ENCODE measurements around the gene ATRAID.
A peak's percentile ranks its signal among the peaks of the same experiment; 100 is the strongest.

Gene ATRAID

GRCh38 chr2:27206346-27206745 is 5.5 kb upstream of the ATRAID start:
- H3K36me3 ChIP-seq (replicated peaks): peaks cover 53% of the 10 kb centered on the region
- in situ Hi-C loops (cut with HindIII; ENCODE audit: low pct_ligation_motif_present, low sequenced_read_pairs): no loop called here

DNA sequence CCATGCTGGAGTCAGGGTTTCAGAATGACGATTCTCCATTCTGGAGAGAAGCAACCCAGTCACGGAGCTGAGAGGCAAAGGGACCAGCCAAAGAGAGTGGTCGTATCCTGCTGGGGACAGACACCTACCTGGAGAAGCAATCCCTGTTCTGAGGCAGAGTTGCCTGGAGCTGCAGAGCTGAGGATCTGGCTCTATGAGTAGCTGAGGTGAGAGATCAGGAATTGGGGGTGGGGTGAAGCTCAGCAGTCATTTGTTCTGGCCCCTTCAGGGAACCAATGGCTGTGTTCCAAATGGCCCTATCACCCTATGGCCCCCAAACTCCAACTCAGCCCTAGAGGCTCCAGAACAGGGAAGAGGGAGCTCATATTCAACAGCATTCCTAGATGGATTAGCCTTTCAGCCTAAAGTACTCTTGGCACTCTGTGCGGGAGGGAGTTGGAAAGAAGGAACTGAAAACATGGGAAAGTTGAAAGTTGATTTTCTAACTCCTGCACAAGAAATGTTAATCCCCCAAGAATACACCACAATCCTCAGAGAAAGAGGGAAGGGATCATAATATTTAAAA is 3.3 kb upstream of the ATRAID start:
- no peak for TF ChIP-seq CTCF (IDR thresholded peaks at IDR 0.05; ENCODE audit: low read depth, low read length, missing control alignments)
- Histone ChIP-seq H3K27ac (no peak overlapping the region), H3K36me3 (replicated peaks) (peaks cover 36% of the 10 kb centered on the region), H3K27me3 (replicated peaks) (no peaks in the 10 kb centered on the region), H3K4me3 (ENCODE audit: low read depth, low read length) (no peak overlapping the region)
- DNase-seq: no peak
- in situ Hi-C loops (cut with HindIII; ENCODE audit: low pct_ligation_motif_present, low sequenced_read_pairs): no loop called here

More at GRCh38 chr2:27206346-27206745, 5.5 kb upstream of the ATRAID start:
- no peak for DNase-seq
- H3K27me3 ChIP-seq (replicated peaks): no peaks in the 10 kb centered on the region
- H3K27ac ChIP-seq: no peak overlapping the region
- H3K4me3 ChIP-seq (ENCODE audit: low read depth, low read length): no peak overlapping the region
- TF ChIP-seq CTCF (IDR thresholded peaks at IDR 0.05; ENCODE audit: low read depth, low read length, missing control alignments): no peak

DNA sequence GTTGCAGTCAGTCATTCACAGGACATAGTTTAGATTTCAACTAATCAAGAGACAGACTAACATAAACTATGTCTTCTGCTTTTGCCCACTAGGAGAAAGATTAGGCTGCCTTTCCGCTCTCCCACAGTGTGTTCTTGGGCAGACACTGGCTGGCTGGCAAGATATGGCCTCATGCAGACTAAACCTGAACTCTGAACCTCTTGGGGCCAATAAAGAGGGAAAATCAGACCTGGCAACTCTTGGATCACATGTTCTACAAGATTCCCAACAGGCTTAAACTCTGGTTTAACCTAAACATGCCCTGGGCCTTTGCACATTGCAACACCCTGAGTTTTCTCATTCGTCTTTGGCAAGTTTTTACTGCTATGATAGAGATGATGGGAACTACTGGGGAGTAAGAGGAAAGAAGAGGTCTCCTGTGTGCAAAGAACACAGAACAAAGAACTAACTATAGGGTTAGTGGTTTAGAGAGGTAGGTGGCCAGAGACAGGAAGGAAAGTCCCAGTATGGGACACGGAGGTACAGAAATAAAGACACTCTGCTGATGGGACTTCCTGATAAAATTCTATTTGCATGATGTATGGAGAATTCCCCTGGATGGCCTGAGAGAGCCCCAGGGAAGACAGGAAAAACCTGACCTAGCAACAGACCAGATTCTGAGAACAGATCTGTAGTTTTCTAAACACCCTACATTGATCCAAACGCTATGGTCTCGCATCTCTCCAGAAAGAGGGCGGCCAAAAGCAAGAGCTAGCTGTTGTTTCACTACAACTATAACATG is 2.0 kb upstream of the ATRAID start:
- H3K27me3 ChIP-seq (replicated peaks): no peaks in the 10 kb centered on the region
- no peak for TF ChIP-seq CTCF (IDR thresholded peaks at IDR 0.05; ENCODE audit: low read depth, low read length, missing control alignments)
- peaks cover 25% of the 10 kb centered on the region for H3K36me3 ChIP-seq (replicated peaks)
- no peak overlapping the region for H3K4me3 ChIP-seq (ENCODE audit: low read depth, low read length)
- in situ Hi-C loops (cut with HindIII; ENCODE audit: low pct_ligation_motif_present, low sequenced_read_pairs): no loop called here
- DNase-seq: no peak
- no peak overlapping the region for H3K27ac ChIP-seq

- no peak for DNase-seq
- Histone ChIP-seq H3K4me3 (ENCODE audit: low read depth, low read length) (peak overlapping the region; percentile 91), H3K27me3 (replicated peaks) (no peaks in the 10 kb centered on the region), H3K36me3 (replicated peaks) (peaks cover 15% of the 10 kb centered on the region), H3K27ac (peak overlapping the region; percentile 92)
- in situ Hi-C loops (cut with HindIII; ENCODE audit: low pct_ligation_motif_present, low sequenced_read_pairs): no loop called here
- TF ChIP-seq CTCF (IDR thresholded peaks at IDR 0.05; ENCODE audit: low read depth, low read length, missing control alignments): no peak
Observed at GRCh38 chr2:27211241-27211942, 449 bp upstream of the ATRAID start.

DNA sequence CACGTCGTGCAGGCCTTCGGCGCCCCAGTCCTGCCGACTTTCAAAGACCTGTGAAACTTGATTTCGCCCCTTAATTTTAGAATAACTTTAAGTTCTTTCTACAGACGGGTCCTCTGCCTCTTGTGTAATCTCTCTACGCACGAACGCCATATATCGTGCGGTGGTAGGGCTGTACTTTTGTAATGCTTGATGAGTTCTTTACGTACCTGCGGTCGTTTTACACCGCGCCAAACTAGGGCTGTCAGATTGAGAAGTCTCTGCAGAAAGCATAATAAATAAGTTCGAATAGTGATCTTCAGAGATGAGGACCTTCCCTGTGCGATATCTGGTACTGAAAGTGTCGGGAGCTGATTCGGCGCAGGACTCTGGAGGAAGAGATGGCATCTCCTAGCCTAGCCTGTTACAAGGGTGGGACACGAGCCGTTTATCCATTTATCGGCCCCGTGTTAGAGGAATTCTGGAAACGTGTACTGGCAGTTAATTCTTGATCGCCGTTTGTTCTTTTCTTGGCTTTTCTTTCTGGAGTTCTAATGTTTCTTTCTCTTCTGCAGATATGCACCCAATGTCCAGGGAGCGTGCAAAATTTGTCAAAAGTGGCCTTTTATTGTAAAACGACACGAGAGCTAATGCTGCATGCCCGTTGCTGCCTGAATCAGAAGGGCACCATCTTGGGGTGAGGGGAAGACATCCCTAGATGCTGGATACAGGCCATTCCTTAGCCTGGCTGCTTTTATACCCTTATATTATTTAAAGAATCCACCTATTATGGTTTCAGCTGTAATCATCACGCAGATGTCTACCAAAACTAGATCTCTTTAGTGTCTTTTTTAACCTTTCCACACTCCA is 1.0 kb downstream of the ATRAID start:
- Histone ChIP-seq H3K4me3 (ENCODE audit: low read depth, low read length) (peak overlapping the region; percentile 91), H3K27me3 (replicated peaks) (no peaks in the 10 kb centered on the region), H3K36me3 (replicated peaks) (peaks cover 2% of the 10 kb centered on the region), H3K27ac (peak overlapping the region; percentile 92)
- no peak for TF ChIP-seq CTCF (IDR thresholded peaks at IDR 0.05; ENCODE audit: low read depth, low read length, missing control alignments)
- DNase-seq: peak; percentile 59
- in situ Hi-C loops (cut with HindIII; ENCODE audit: low pct_ligation_motif_present, low sequenced_read_pairs): no loop called here
